Measurements from ENCODE around the gene ATP6V1B1.

DNA sequence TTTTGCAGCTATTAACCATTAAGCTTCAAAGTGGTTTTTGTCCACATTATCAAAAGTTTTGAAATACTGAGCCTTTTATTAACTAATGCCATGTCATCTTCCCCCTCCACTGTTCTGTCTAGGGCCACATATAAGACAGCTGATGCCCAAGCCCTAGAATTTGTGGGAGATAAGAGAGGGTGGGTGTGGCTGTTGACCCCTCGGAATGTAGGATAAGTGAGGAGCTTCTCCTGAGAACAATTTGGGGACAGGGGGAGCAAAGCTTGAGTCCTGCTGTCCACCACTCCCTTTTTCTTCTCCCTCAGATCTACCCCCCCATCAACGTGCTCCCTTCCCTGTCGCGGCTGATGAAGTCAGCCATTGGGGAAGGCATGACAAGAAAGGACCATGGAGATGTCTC lies 28.4 kb downstream of the ATP6V1B1 start:
- no peak for TF ChIP-seq CTCF (IDR thresholded peaks at IDR 0.05)
- no peak for TF ChIP-seq ZNF232 (CRISPR knock-in tag; IDR thresholded peaks at IDR 0.05)
- TF ChIP-seq SP1 (CRISPR knock-in tag; conservative IDR thresholded peaks at IDR 0.05) = no peak
- TF ChIP-seq NR1H2 (CRISPR knock-in tag; IDR thresholded peaks at IDR 0.05) = no peak
- TF ChIP-seq JUN (CRISPR knock-in tag; IDR thresholded peaks at IDR 0.05) = no peak
- TF ChIP-seq E2F1 (CRISPR knock-in tag; IDR thresholded peaks at IDR 0.05) = no peak
- no peak for TF ChIP-seq KAT7 (CRISPR knock-in tag; IDR thresholded peaks at IDR 0.05; ENCODE audit: borderline replicate concordance)
- no peak for TF ChIP-seq ELF4 (CRISPR knock-in tag; IDR thresholded peaks at IDR 0.05; ENCODE audit: low read depth)
- no peak for TF ChIP-seq NR3C1 (CRISPR knock-in tag; conservative IDR thresholded peaks at IDR 0.05; ENCODE audit: low read depth)
- TF ChIP-seq TEAD4 (CRISPR knock-in tag; IDR thresholded peaks at IDR 0.05) = no peak
- TF ChIP-seq CBFB (CRISPR knock-in tag; IDR thresholded peaks at IDR 0.05; ENCODE audit: low read depth) = no peak
- TF ChIP-seq, protein P1, sequence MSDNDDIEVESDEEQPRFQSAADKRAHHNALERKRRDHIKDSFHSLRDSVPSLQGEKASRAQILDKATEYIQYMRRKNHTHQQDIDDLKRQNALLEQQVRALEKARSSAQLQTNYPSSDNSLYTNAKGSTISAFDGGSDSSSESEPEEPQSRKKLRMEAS (CRISPR knock-in tag; IDR thresholded peaks at IDR 0.05) = no peak
